OCI-LY3 (cell line): ENCODE data around the gene PAFAH1B2.

Experiments used
- CTCF ChIP-seq: fragments of 200-600, 300-600 bp; sonication (generic); IDR thresholded peaks from 2 replicates; pipeline ENCODE4 v1.5.1; 2014; ENCODE audit warnings: antibody characterized with exemption, low read length, low read depth
- EZH2phosphoT487 ChIP-seq: fragments of 200-600 bp; shearing (Covaris generic); IDR thresholded peaks from 2 replicates; pipeline ENCODE4 v1.6.1; 2018; ENCODE audit warnings: antibody characterized with exemption, mixed run types, low read depth

- TF ChIP-seq CTCF (no peak), EZH2phosphoT487 (no peak)
These were observed 55.2 kb downstream of the PAFAH1B2 start, which contains the start of gene TAGLN for GRCh38 chr11:117199053-117199915.
